OCI-LY1 (cell line): ENCODE measurements around the gene PDLIM3.

Source experiments
- H2AFZ ChIP-seq: fragments of 200-600 bp; sonication (generic), shearing (Covaris generic); 2 replicates; pipeline ENCODE4 v1.6.0; 2014; ENCODE audit warnings: antibody characterized with exemption, mild to moderate bottlenecking, low read length
- H3F3A ChIP-seq: fragments of 200-600 bp; sonication (generic), shearing (Covaris generic); 2 replicates; pipeline ENCODE4 v1.6.0; 2014; ENCODE audit warnings: mild to moderate bottlenecking, antibody characterized with exemption, low read length, moderate library complexity; ENCODE audit not compliant: insufficient read depth
- H3K27ac ChIP-seq: fragments of 200-600 bp; sonication (generic); 2 replicates; pipeline ENCODE4 v1.5.1; 2014; ENCODE audit warnings: low read length, mixed run types, mild to moderate bottlenecking, low read depth; ENCODE audit not compliant: poor library complexity, severe bottlenecking
- H3K27me3 ChIP-seq: fragments of 200-600 bp; sonication (generic); 2 replicates; pipeline ENCODE4 v1.6.0; 2014; ENCODE audit warnings: antibody characterized with exemption, mild to moderate bottlenecking, low read length, moderate library complexity; ENCODE audit not compliant: insufficient read depth
- H3K36me3 ChIP-seq: fragments of 200-600 bp; sonication (generic); 2 replicates; pipeline ENCODE4 v1.6.1; 2014; ENCODE audit warnings: mild to moderate bottlenecking, antibody characterized with exemption, low read length, moderate library complexity, mixed read lengths; ENCODE audit not compliant: insufficient read depth
- H3K4me1 ChIP-seq: fragments of 200-600 bp; sonication (generic); 2 replicates; pipeline ENCODE4 v1.5.1; 2014; ENCODE audit warnings: mild to moderate bottlenecking, low read length, moderate library complexity; ENCODE audit not compliant: insufficient read depth, severe bottlenecking
- H3K4me2 ChIP-seq: fragments of 200-600 bp; sonication (generic), shearing (Covaris generic); 2 replicates; pipeline ENCODE4 v1.6.1; 2014; ENCODE audit warnings: low read length
- H3K4me3 ChIP-seq: fragments of 200-600 bp; sonication (generic); 2 replicates; pipeline ENCODE4 v1.5.1; 2014; ENCODE audit warnings: low read length, low read depth, mild to moderate bottlenecking, mixed read lengths; ENCODE audit not compliant: poor library complexity, severe bottlenecking
- H3K79me2 ChIP-seq: fragments of 200-600 bp; shearing (Covaris generic); 2 replicates; pipeline ENCODE4 v1.6.1; 2016; ENCODE audit warnings: mixed run types, low read length, mixed read lengths; ENCODE audit not compliant: insufficient read depth
- H3K9ac ChIP-seq: fragments of 200-600 bp; sonication (generic), shearing (Covaris generic); 2 replicates; pipeline ENCODE4 v1.6.1; 2014; ENCODE audit warnings: mild to moderate bottlenecking, low read length, mixed read lengths
- H3K9me2 ChIP-seq: fragments of 200-600 bp; sonication (generic), shearing (Covaris generic); 2 replicates; pipeline ENCODE4 v1.6.1; 2014; ENCODE audit warnings: low read depth, mild to moderate bottlenecking, low read length, mixed read lengths
- H3K9me3 ChIP-seq: fragments of 200-600 bp; shearing (Covaris generic); 2 replicates; pipeline ENCODE4 v1.6.1; 2014; ENCODE audit warnings: low read length, mixed read lengths
- H4K20me1 ChIP-seq: fragments of 200-600 bp; sonication (generic), shearing (Covaris generic); 2 replicates; pipeline ENCODE4 v1.6.0; 2016; ENCODE audit warnings: mild to moderate bottlenecking, low read length; ENCODE audit not compliant: insufficient read depth
- CTCF ChIP-seq: fragments of 200-600 bp; sonication (generic), shearing (Covaris generic); IDR thresholded peaks from 2 replicates; pipeline ENCODE4 v1.5.1; 2017; ENCODE audit warnings: mild to moderate bottlenecking, antibody characterized with exemption, low read length, moderate library complexity, mixed read lengths
- EZH2 ChIP-seq: fragments of 200-600 bp; sonication (generic), shearing (Covaris generic); IDR thresholded peaks from 2 replicates; pipeline ENCODE4 v1.8.0; 2017; ENCODE audit warnings: borderline replicate concordance, mixed run types, mild to moderate bottlenecking, antibody characterized with exemption, low read length, moderate library complexity, mixed read lengths

The PDLIM3 gene

GRCh38 chr4:185542626-185543315 lies 7.5 kb upstream of the PDLIM3 start:
- no peaks in the 10 kb centered on the region for H3K9me2 ChIP-seq
- H3K27me3 ChIP-seq = peaks cover 12% of the 10 kb centered on the region; the same call in 1 of the 2 replicates
- no peak overlapping the region for H2AFZ ChIP-seq
- H3K4me2 ChIP-seq = no peak overlapping the region
- no peaks in the 10 kb centered on the region for H3K9me3 ChIP-seq
- no peak overlapping the region for H3K9ac ChIP-seq
- no peaks in the 10 kb centered on the region for H3K36me3 ChIP-seq
- no peak overlapping the region for H3K27ac ChIP-seq
- peaks cover 4% of the 10 kb centered on the region for H3K4me1 ChIP-seq
- H3K79me2 ChIP-seq = no peaks in the 10 kb centered on the region
- no peaks in the 10 kb centered on the region for H3F3A ChIP-seq
- TF ChIP-seq EZH2 = no peak
- TF ChIP-seq CTCF = no peak
- H4K20me1 ChIP-seq = no peaks in the 10 kb centered on the region
- no peak overlapping the region for H3K4me3 ChIP-seq

- Histone ChIP-seq H3K9ac (no peak overlapping the region), H4K20me1 (no peaks in the 10 kb centered on the region), H3K27ac (no peak overlapping the region), H3F3A (no peaks in the 10 kb centered on the region), H3K9me3 (no peaks in the 10 kb centered on the region), H3K4me2 (no peak overlapping the region), H3K36me3 (no peaks in the 10 kb centered on the region), H3K27me3 (peaks cover 12% of the 10 kb centered on the region; the same call in 1 of the 2 replicates), H2AFZ (no peak overlapping the region), H3K4me3 (no peak overlapping the region), H3K9me2 (no peaks in the 10 kb centered on the region), H3K4me1 (peaks cover 4% of the 10 kb centered on the region), H3K79me2 (no peaks in the 10 kb centered on the region)
- no peak for TF ChIP-seq EZH2
- TF ChIP-seq CTCF = no peak
These were observed 6.0 kb upstream of the PDLIM3 start for GRCh38 chr4:185541251-185541727.

- Histone ChIP-seq H3K27ac (no peak overlapping the region), H3K4me1 (peaks cover 4% of the 10 kb centered on the region)
- no peak for TF ChIP-seq EZH2
- TF ChIP-seq CTCF = no peak
These were observed 5.3 kb upstream of the PDLIM3 start for GRCh38 chr4:185540487-185541120.

More at GRCh38 chr4:185540487-185541120, 5.3 kb upstream of the PDLIM3 start:
- no peaks in the 10 kb centered on the region for H4K20me1 ChIP-seq
- H3K9me3 ChIP-seq = no peaks in the 10 kb centered on the region
- H3K4me3 ChIP-seq = no peak overlapping the region
- H3K9me2 ChIP-seq = no peaks in the 10 kb centered on the region
- no peak overlapping the region for H2AFZ ChIP-seq
- H3K9ac ChIP-seq = no peak overlapping the region
- no peaks in the 10 kb centered on the region for H3K79me2 ChIP-seq
- no peaks in the 10 kb centered on the region for H3F3A ChIP-seq
- H3K36me3 ChIP-seq = no peaks in the 10 kb centered on the region
- H3K4me2 ChIP-seq = no peak overlapping the region
- peaks cover 12% of the 10 kb centered on the region; the same call in 1 of the 2 replicates for H3K27me3 ChIP-seq
